GM21528 (cell line): ENCODE results near the gene LRRC49.

Source experiments
- ATAC-seq: cut with Tn5 transposase; IDR thresholded peaks from one replicate; pipeline ENCODE4 v1.9.1; 2021; ENCODE audit warnings: mild to moderate bottlenecking, moderate library complexity; ENCODE audit not compliant: unreplicated experiment, low FRiP score

The LRRC49 gene

DNA sequence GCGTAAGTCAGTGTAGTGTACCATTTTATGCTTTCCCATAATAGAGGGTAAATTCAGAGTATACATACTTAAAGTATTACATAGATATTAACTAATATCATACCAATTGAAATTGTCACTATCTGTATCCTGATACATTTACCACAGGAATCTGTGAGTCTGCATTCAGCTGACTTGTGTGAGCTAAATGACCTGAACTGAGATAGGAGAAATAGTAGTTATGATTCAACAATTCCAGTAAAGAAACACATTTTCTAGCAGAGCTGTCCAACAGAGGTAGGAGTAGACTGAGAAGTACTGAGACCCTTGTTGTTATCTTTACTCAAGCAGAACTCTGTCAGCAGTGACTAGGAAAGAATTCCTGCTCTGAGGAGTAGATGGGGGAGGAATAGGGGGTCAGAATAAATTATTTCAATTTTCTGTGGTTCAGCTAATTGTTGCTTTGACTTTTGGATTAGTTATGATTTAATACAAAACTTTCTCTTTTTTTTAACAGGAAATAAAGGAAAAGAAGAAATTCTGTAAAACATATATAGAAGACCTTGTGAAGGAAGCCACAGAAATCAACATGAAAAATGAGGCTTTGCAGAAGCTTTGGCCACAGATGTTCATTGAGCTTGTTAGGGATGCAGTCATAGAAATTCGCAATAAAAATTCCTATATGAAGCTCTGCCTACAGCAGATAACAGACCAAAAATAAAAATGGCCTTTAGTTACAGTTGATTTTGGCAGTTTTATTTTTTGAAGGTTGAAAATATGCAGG, 156.5 kb downstream of the LRRC49 start:
- ATAC-seq, result no peak

DNA sequence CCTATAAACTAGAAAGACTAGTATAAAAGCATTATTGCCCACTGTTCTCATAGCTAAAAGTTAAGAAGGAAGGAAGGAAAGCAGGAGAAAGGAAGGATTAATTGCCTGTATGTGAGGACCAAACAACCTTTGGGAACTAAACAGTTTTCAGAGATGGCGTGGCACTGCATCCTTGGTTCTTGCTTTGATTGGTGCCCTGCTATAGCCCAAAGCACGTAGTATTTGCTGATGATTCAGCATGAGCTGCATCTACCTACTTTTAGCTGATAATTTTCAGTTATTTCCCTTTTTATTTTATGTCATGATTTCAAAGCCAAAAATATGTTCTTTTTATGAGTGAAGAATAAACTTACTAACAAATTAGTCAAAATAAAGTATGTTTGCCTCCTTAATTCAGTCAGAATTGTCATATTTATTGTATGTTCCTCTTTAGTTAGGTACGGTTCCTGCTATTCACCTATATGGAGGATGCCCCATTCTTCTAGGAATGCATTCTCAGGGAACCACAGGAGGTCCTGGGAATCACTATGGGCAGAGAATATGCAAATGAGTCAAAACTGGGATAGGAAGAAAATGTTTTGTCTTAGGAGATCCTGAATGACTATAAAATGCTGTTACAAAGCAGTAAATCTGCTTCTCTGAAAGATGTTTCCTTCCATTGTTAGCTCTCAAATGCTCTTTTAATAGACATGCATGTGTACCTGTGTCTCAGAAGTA, 157.2 kb downstream of the LRRC49 start:
- ATAC-seq, result no peak

DNA sequence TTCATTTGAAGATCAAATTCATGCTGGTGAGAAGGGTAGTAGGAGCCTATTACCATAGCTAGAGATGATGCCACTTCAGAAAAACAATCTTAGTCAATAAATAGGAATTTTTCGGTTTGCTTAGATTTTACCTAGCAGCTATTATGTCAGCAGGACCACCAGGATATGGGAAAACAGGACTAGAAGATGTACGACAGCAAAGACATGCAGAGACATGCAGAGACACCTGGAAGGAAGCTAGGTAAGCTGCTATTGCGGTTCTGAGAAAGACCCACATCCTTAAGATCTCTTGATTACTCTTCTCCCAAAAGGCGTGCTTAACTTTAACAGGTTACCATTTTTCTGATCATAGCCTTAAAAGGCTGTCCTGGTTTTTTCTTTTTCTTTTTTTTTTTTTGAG, 157.8 kb downstream of the LRRC49 start:
- no peak for ATAC-seq

DNA sequence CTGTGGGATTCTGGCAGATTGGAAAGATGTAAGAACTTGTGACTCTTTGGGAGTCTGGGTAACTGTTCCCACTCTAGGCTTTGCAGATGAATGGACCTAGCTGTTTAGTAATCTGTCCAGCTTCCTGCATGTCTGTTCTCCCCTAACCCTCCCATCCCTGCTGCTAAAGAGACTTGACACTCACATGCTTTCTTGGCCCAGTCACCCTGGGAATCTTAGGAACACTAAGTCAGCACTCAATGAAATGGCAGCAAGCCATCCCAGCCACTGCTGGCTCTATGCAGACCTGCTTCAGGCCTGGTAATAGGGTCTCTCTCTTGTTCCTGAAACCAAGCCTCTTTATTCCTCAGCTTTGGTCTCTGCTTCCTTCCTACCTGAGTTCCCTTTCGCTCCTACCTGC, 158.9 kb downstream of the LRRC49 start:
- no peak for ATAC-seq

DNA sequence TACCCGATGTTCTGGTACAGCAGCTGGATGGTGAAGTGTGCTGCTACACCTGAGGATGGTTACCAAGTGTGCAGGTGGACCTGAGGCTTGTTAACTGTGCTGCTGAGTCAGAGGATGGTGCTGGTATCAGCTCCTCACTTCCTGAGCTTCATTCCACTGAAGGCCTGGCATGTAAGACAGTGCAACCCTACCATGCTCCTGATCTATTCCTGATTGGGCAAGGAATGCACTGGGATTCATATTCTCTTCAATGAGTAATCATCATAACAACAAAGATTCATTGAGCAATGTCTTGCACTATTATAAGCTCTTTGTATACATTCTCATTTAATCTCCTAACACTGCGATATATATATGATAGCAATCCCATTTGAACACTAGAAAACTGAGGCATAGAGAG, 159.7 kb downstream of the LRRC49 start:
- ATAC-seq, result no peak

DNA sequence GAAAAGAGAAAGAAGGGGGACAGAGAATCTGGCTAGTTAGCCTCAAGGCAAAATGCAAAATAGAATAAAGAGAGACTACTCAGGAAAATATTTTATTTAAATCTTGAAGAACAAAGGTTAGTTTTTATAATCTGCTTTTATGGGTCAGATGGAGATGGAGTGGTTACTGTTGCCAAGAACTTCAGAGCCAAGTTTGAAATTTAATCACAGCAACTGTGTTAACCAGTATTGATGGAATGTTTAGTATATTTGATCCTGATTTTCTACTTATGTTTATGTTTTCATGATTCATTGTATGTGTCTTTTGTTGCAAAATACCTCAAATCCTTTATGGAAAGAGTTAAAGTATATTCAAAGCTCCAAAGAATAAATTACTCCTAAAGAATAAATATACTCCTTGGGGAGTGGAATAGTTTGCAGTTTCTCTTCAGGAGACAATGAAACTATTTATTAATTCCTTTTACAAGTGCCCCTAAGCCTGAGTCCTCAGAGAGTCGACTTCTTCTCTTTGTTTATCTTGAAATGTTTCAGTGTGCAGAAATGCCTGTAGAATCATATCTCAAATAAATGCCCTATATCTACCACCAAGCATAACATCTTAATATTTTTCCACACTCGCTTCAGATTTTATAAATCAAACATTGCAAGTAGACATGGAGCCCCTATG, 161.8 kb downstream of the LRRC49 start:
- no peak for ATAC-seq

DNA sequence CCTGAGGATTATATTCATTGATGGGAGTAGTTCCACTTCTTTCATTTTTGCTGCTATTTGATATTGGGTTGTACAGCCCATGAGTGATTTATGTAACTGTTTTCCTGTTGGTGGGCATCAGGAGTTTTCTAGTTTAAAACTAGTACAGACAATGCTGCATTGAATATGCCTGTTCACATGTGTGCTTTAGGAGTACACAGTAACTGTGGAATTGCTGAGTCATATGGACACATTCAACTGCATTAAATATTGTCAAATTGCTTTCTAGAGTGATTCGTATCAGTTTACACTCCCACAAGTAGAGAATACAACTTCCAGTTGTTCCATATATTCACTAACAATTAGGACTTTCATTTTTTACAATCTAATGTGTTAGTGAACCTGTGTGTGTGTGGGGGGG, 162.8 kb downstream of the LRRC49 start:
- ATAC-seq, result no peak

DNA sequence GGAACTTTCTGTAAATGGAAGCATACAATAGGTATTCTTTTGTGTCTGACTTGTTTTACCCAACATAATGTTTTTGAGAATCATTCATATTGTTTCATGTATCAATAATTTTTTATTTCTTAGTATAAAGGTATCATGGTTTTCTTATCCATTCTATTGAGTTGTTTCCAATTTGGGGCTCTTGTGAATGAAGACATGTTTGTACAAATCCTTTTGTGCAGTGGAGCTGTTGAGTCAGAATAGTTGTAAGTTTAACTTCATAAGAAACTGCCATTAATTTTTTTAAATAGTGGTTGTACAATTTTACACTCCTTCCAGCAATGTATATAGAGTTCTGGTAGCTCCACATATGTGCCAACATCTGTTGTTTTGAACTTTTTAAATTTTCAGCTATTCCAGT, 163.5 kb downstream of the LRRC49 start:
- no peak for ATAC-seq

DNA sequence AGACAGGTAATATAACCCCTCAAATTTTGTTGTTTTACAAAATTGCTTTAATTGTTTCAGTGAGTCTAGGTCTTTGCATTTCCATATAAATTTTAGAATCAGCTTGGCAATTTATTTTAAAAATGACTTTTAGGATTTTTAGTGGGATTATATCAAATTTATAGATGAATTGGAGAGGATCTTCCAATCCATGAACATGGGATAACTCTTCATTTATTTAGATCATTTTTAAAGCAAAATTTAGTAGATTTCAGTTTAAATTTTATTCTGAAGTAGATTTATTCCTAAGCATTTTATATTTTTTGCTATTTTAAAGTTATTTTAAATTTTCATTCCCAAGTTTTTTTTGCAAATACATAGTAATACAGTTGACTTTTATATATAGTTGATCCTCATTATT, 164.5 kb downstream of the LRRC49 start:
- ATAC-seq, result no peak

DNA sequence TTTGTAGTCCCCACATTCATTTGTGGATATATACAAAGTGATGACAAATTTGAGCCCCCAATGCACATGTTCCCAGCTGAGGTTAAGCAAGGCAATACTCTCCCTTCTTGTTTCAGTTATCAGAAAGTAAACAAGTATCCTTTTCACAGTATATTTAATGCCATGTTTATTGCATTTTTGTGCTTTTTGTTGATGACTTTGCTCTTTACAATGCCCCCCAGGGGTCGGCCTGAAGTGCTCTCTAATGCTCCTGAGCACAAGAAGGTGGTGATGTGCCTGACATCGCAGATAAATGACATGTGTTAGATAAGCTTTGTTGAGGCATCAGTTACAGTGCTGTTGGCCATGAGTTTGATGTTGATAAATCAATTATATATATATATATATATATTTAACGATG, 165.0 kb downstream of the LRRC49 start:
- ATAC-seq, result no peak

DNA sequence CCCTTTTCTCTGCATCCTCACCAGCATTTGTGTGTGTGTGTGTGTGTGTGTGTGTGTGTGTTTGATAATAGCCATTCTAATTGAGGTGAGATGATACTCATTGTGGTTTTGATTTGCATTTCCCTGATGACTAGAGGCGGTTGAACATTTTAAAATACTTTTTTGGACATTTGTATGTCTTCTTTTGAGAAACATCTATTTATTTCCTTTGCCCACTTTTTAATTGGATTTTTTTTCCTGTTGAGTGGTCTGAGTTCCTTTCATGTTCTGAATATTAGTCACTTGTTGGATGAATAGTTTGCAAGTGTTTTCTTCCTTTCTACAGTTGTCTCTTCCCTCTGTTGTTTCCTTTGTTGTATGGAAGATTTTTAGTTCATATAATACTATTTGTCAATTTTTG, 168.4 kb downstream of the LRRC49 start:
- ATAC-seq, result no peak

DNA sequence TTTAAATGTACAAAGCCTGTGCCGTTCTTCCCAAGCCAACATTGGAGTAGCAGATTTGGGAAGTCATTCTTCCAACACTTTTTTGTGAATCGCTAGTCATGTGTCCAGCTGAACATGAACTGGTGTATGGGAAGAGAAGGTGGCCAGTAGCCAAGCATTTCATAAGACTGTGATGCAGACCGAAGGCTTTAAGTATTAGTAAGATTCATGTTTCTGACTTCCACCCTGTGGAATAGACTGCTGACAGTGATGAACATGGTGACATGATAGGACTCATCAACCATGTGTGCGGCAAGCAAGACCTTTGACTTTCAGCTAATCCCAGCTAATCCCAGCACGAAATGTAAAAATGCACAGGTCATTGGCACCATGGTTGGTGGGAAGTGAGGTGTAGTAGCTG, 174.4 kb downstream of the LRRC49 start:
- ATAC-seq, result no peak

DNA sequence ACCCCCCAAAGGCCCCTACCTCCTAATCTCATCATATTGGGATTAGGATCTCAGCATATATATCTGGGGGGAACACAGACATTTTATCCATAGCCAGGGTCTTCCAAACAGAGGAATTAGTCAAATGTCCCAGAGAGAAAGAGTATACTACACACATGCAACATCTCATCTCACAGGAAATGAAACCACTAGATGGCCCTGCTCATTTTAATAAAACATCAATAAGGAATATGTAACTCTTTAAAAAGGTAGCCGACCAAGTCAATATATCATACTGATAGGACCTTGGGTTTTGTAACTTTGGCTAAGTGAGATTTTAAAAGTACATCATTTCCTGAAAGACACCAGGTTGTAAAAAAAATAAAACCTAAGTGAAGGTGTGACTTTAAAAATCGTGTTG, 177.1 kb downstream of the LRRC49 start:
- no peak for ATAC-seq

DNA sequence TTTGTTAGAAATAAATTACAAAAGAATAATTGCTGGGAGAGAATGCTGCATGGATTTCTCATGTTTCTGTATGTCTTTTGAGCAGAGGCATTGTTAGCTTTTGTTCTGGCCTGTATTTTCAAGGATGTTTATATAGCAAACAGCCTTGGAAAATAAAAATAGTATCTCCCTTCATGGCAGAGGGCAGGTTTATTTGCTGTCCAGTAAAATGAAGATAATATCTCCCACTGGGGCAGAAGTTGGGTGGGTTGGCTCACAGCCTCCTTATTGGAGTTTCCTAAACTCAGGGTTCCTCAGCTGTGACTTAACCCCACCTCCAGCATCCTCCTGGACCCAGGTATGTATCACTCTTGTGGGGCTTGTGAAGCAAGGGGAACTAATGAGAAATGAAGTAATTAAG, 178.9 kb downstream of the LRRC49 start:
- no peak for ATAC-seq

DNA sequence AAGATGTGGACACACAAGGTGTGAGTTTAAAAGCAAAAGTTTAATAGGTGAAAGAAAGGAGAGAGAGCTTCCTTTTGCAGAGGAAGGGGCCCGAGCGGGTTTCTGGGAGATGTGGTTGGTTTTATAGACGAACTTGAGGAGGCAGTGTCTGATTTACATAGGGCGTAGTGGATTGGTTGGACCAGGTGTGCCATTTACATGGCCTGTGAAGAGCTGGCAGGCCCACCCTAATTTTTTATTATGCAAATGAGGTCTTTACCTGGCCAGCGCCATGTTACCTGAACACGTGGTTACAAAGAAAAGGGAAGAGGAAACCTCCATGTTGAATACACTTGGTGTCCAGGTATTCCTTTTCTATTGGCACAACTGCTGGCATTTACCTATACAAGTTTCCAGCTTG, 179.8 kb downstream of the LRRC49 start:
- no peak for ATAC-seq

DNA sequence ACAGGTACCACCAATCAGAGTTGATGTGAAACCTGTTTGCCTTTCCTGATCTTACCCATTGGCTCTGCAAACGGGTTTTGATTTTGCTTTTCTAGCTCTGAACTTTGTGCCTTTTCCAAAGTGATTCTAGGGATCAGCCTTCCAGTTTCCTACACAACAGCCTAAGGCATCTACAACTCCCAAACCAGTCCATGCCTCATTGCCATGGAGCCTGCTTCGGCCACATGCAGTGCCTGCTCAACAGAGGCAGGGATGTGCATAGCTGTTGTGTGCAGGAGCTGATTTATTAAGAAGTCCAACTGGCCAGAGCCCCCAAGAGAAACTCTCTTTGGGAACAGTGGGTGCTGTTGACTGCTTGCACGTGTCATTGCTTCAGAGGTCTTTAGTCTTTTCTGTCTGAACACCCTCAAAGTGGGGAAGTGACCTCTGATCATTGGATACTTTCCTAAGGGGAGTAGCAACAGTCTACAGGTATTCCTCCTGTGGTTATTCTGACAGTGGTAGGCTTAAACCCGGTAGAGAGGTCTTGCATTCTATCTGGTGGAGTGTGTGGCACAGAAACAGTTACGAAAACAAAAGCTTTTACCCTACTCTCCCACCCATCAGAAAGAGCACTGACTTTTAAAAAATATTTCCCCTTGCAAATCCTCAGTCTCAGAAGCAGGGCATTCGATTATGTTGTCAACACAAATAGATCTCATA, 186.0 kb downstream of the LRRC49 start:
- ATAC-seq, result no peak

DNA sequence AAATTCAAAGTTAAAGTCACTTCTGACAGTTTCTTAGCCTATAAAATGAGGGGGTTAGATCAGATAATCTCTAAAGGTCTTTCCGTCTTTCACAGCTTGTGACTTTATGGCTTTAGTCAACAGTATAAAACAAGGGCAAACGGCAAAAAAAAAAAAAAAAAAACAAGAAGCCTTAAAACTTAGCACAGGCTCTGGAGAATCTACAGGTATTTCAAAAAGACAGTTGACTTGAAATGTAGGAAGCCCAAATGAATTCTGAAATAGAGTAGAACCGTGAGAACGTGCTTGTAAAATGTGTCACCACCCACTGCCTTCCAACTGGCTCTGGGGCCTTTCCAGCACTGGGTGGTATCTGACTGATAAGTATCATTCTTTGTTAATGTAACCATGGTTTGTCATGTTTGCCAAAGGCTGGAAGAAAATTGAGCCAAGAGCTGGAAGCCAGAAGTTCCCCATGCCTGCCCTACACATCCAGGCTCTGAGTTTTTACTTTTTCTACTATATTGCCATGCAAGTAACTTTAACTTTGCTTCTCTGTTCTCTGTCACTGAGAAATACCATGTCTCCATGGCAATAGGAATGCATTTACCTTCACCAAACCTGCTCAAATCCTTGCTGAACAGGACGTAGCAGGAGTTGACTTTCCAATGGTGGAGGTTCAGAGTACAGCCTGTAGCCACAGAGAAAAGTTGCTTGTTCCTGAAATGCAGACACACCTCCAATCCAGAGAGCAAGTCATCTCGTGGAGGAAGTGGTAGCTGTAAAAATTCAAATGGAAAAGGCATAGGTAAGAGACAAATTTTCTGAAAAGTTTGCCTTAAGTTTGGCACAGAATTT, 186.8 kb downstream of the LRRC49 start:
- ATAC-seq, result no peak

DNA sequence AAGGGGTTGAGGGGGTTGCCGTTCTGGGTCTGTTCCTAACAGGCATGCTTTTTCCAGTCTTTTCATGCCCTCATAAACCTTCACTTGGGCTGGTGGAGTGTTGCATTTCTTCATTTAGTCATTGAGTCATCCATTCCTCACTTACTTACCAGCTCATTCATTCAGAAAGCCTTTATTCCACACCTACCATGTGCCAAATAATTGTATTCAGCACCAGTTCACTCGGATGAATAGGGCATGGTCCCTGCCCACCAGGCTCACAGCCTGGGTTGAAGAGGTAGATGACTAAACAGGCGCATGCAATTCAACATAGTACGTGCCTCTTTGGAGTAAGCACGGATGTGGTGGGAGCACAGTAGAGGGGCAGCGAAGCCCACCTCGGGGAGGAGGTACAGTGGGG, 187.5 kb downstream of the LRRC49 start:
- ATAC-seq, result no peak

DNA sequence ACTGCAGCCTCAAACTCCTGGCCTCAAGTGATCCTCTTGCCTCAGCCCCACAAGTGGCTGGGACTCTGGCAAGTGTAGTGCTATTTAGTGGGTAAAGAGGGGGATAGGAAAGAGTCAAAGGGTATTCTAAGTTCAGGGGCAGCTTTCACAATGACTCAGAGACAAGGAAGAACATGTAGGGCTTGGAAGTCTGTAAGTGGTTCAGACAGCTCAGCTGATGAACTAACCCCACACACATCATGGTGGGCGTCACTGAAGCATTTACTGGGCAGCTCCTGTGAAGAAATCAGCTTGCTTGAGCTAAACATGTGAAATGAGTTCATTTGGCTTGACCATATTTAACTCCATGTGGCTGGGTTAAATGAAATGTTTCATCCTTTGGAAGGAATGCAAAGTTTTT, 188.1 kb downstream of the LRRC49 start:
- no peak for ATAC-seq

DNA sequence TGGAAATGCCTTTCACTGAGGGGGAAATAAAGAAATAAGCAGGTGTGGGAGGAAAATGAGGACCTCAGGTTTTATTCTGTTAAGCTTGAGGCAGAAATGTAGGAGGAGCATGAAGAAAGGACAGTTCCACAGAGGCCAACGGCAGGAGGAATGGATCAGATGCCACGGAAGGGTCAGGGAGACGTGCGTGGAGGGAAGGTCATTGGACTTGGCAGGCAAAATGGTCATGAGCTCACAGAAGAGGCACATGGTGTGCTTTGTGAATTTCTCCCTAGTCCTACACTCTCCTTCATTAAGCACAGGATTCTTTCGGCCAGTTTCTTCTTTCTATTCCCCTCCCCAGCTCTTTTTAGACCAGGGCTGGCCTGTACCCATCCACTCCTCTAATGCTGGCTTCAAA, 190.2 kb downstream of the LRRC49 start:
- no peak for ATAC-seq
